Measurements from ENCODE around the gene SLC4A8.
"Not testable (repeated sequence)": the region's sequence is repeated elsewhere in the genome, so short reads cannot be mapped to it uniquely, and the experiment has no call there.

SLC4A8 gene

GRCh38 chr12:51430196-51430895 lies 5.7 kb downstream of the SLC4A8 start:
- DNase-seq, result no peak

DNA sequence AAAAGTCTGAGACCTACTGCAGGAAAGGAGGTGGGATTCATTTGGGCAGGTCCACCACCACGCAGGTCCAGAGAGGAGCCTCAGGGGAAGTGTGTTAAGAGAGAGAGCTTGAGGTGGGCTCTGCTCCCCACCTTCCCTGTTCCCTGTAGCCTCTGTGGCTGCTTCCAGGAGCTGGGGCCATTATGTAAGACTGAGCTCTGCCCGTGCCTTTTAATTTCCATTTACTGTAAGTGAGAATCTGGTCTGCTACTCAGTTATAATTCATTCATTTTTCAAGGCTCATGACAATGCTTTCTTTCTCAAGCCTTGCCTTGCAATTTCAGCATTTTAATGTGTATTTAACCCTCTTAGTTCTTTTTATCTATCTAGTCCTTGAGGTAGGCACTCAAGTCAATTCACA lies 8.3 kb downstream of the SLC4A8 start:
- peak; percentile 24 for DNase-seq

DNA sequence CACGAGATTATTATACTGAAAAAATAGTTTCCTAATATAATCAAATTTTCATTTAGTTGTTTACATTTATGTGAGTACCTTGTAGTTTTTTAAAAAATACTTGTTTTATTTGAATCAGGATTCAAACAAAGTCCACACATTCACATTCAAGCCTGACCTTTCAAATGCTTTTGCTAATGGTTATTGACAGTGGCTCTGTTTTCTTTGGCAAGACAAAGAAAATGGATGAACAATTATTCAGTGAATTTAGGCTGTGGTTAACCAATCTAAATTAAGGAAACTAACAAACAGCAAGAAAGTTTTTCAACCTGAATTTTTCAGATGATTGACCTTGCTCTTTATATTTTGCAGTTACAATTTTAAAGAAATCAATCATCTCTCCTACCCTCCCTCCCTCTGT lies 9.7 kb downstream of the SLC4A8 start:
- DNase-seq, result no peak

DNA sequence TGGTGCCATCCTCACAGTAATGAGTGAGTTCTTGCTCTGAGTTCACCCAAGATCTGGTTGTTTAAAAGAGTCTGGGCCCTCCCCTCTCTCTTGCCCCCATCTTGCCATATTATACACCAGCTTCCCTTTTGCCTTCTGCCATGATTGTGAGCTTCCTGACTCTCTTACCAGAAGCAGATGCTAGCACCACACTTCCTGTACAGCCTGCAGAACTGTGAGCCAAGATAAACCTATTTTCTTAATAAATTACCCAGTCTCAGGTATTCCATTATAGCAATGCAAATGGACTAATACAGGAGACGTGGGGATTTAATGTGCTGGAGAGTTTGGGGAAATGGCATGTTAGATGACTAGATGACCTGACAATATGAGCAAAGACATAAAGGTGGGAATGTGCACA lies 12.8 kb downstream of the SLC4A8 start:
- DNase-seq, result no peak

DNA sequence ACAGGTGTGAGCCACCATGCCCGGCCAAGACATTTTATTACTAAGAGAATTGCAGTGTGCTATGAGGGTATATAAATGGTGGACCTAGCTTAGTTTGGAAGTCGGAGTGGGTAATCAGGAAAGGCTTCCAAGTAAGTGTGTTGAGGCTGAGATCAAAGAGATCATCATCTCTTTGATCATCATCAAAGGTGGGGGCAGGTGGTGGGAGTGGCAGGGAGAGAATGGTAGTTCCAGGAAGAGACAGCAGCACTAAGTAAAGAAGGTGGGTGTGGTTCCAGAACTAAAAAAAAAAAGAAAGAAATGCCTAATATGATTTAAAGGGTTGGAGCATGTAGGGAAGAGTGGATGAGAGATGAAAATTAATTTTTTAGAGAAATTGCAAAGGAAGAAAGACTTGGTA lies 14.7 kb downstream of the SLC4A8 start:
- no peak for DNase-seq

GRCh38 chr12:51441583-51441982 lies 17.0 kb downstream of the SLC4A8 start:
- peak; percentile 15 for DNase-seq

- DNase-seq, result peak; percentile 37
Observed at GRCh38 chr12:51442324-51442723, 17.7 kb downstream of the SLC4A8 start.

DNA sequence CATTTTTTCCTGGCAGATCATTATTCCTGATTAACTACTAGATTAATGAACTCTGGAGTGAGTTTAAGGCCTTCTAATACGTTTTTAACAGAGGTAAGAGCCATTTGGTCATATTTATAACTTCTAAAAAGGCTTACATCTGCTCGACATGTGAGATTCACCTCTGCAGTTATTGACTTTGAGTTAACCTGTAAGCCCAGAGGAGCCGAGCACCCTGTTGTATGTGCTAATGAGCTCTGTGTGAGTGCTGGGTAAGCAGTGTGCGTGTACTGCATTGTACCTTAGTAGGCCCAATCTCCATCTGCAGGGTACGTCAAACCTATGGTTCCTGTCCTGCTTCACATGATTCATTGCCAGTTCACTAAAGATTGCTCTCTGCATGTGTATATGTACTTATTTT lies 18.9 kb downstream of the SLC4A8 start:
- DNase-seq, result no peak

- no peak for DNase-seq
Observed at GRCh38 chr12:51448618-51449256, 24.1 kb downstream of the SLC4A8 start.

GRCh38 chr12:51449580-51450246 lies 25.1 kb downstream of the SLC4A8 start:
- DNase-seq, result no peak

DNA sequence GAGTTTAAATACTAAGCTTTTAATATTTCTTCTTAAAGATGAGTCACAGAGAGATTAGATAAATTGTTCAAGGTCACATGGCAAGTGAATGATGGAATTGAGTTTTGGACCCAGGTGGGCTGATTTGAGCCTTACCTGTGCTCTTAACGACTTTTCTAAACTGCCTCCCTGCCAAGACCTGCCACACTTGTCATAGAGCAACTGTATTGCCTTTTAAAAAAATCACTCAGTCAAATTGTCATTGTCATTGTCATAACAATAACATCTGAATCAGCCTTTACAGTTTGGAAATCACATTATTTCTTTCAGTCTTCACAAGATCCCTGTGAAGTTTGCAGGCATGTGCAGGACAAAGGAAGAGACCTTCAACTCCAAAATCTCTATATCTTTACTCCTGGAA lies 25.7 kb downstream of the SLC4A8 start:
- no peak for DNase-seq

GRCh38 chr12:51450806-51451205 lies 26.2 kb downstream of the SLC4A8 start:
- DNase-seq, result no peak

DNA sequence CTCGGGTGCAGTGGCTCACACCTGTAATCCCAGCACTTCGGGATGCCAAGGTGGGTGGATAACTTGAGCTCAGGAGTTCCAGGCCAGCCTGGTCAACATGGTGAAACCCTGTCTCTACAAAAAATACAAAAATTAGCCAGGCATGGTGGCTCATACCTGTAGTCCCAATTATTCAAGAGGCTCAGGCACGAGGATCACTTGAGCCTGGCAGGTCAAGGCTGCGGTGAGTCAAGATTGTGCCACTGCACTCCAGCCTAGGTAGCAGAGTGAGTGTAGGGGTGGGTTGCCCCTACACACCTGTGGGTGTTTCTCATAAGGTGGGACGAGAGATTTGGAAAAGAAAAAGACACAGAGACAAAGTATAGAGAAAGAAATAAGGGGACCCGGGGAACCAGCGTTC lies 29.4 kb downstream of the SLC4A8 start:
- not testable (repeated sequence) for DNase-seq

DNA sequence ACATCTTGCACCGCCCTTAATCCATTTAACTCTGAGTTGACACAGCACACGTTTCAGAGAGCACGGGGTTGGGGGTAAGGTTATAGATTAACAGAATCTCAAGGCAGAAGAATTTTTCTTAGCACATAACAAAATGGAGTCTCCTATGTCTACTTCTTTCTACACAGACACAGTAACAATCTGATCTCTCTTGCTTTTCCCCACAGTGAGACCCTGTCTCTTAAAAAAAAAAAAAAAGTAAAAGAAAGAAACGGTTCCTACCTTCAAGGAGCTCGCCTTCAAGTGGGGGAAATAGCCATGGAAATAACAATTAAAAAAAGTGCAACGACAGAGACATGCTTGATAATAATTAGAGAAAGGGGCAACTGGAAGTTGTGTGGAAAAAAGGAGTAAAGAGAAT lies 30.4 kb downstream of the SLC4A8 start:
- not testable (repeated sequence) for DNase-seq

GRCh38 chr12:51458635-51459034 lies 34.0 kb downstream of the SLC4A8 start:
- DNase-seq, result no peak

DNA sequence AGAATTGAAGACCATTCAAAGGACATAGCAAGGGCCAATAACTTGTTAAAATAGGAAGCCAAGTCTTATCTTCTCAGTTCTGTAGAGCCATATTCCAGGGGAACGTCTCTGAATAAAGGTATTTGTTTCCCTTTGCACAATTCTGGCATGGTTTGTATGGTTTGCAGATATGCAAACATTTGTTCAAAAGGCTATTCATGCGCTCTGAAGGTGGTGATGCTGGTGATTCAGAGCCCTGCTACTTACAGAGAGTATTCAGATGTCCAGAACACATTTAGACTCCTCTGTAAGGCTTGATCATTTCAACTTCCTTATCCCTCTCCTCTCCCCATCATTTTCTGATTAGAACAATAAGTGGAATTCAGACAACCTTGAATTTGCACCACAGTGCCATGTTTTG lies 35.9 kb downstream of the SLC4A8 start:
- DNase-seq, result no peak

DNA sequence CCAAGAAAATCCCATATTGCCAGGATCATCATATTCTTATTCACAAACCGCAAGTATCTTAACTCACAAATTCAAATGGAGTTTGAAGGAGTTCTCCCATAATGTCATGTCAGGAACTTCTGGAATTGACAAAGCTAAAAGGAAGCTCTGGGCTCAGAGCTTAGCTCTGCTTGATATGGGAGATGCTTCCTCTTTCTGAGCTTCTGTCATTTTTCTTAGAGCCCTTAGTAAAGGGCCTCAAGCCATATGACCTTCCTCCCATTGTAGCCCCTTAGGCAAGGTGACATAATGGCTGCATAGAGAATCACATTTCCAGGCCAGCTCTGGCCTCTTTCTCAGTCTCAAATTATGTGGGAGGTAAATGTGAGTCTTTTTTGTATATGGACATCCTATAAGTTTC lies 40.9 kb downstream of the SLC4A8 start:
- no peak for DNase-seq

DNA sequence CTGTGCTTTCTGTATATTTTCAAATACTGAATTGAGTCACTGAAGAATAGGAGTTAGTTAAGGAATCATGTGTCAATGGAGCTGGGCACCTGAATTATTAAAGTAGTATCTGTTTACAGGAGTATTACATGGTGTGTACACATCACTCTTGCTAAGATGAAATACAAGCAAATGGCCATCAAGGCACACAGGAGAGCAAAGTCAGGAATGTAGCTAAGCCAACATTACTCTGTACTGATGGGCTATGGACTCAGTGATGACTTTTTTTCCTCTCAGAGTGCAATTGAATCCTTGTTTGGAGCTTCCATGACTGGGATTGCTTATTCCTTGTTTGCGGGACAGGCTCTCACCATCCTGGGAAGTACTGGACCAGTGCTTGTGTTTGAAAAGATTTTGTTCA lies 45.5 kb downstream of the SLC4A8 start:
- no peak for DNase-seq

- DNase-seq, result no peak
Observed at GRCh38 chr12:51471111-51471864, 46.7 kb downstream of the SLC4A8 start.

GRCh38 chr12:51472984-51473383 lies 48.4 kb downstream of the SLC4A8 start:
- DNase-seq, result no peak

DNA sequence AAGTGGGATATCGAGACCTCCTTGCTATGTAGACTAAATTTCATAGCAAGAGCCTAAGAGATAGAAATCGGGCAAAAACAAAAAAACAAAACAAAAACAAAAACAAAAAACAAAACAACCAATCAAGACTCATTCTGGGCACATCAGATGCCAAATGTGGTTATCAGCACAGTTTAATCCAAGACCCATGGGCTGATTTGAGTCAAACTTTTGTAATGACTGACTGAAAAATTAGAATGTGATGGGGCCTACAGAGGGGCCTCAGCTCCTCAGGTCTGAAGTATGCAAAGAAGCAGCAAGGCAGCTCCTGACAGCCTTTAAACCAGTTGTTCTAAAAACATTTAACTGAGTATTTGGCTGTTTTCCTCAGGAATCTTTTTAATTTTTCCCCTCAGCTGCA lies 49.3 kb downstream of the SLC4A8 start:
- no peak for DNase-seq

DNA sequence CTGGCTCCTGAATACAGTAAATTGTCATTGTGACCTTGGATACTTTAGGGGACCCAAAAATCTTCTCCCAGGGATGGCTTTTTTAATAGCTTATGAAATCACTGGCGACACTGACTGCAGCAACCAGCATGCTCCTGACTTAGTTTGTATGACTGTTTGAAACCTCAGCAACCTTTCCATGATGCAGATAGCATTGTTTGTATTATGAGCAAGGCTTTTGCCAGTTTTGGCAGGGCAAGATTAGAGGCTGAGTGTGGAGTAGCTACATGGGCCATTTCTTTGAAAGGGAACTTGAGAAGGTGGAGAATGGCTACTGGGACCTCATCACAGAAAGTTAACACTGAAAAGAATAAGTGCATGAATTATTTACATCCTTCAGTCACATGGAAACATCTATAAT lies 50.9 kb downstream of the SLC4A8 start:
- DNase-seq, result no peak

DNA sequence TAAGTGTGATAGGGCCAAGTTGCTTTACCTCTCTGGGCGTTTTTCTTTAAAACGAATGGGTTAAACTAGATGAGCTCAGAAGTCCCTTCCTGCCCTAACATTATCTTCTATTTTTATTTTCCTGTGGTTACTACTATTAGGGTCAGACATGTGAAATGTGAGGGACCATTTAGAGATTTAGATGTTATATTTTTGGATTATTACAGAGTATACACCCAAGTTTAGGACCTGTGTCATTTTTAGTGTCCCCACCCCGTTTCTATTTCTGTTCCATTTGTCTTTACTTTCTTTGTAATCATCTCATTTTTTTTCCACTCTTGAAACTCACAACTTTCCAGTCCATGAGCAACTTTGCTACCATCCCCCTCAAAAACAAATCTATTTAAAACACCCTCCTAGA lies 56.3 kb downstream of the SLC4A8 start:
- DNase-seq, result no peak

Data from midbrain (tissue), 1 donor.